HepG2 (cell line): ENCODE data around the gene TAS1R3. TPM values are rescaled to one million over a fixed set of nuclear protein-coding genes. Genes with fewer than 3 reads are reported as not detected.

Experiments used
- BORCS8-MEF2B ChIP-seq: sonication (generic); formaldehyde crosslinking; IDR thresholded peaks from 2 replicates; pipeline ENCODE4 v1.8.0; 2022; ENCODE audit warnings: mild to moderate bottlenecking, missing genetic modification reagents
- ELF4 ChIP-seq: sonication (generic); formaldehyde crosslinking; IDR thresholded peaks from 2 replicates; pipeline ENCODE4 v1.5.0; 2020; ENCODE audit warnings: missing genetic modification reagents, mild to moderate bottlenecking, moderate library complexity, borderline replicate concordance
- FOXO1 ChIP-seq: sonication (generic); formaldehyde crosslinking; IDR thresholded peaks from 2 replicates; pipeline ENCODE4 v1.4.0; 2020; ENCODE audit warnings: missing genetic modification reagents
- GABPB1 ChIP-seq: IDR thresholded peaks from 2 replicates; pipeline ENCODE4 v1.6.1; 2016; ENCODE audit warnings: mild to moderate bottlenecking, missing genetic modification reagents, moderate library complexity, missing compliant biosample characterization
- GZF1 ChIP-seq: sonication (generic); formaldehyde crosslinking; IDR thresholded peaks from 2 replicates; pipeline ENCODE4 v1.5.1; 2020; ENCODE audit warnings: mild to moderate bottlenecking, missing genetic modification reagents
- HDAC2 ChIP-seq: sonication (generic); formaldehyde crosslinking; IDR thresholded peaks from 2 replicates; pipeline ENCODE4 v1.4.0; 2020; ENCODE audit warnings: missing genetic modification reagents
- HNRNPLL ChIP-seq: fragments of 200-400 bp; formaldehyde crosslinking; IDR thresholded peaks from 2 replicates; pipeline ENCODE4 v1.6.1; 2017; ENCODE audit warnings: mild to moderate bottlenecking, low read depth, low read length; ENCODE audit not compliant: poor library complexity, severe bottlenecking
- ISL2 ChIP-seq: sonication (generic); formaldehyde crosslinking; IDR thresholded peaks from 2 replicates; pipeline ENCODE4 v1.5.0; 2020; ENCODE audit warnings: missing genetic modification reagents
- KLF11 ChIP-seq: IDR thresholded peaks from 2 replicates; pipeline ENCODE4 v1.6.1; 2016; ENCODE audit warnings: missing compliant biosample characterization
- MEF2D ChIP-seq: sonication (generic); formaldehyde crosslinking; IDR thresholded peaks from 2 replicates; pipeline ENCODE4 v1.5.1; 2020; ENCODE audit warnings: mild to moderate bottlenecking, missing genetic modification reagents
- NFKB2 ChIP-seq: sonication (generic); formaldehyde crosslinking; IDR thresholded peaks from 2 replicates; pipeline ENCODE4 v1.4.0; 2020; ENCODE audit warnings: missing genetic modification reagents, borderline replicate concordance
- NR2F2 ChIP-seq: IDR thresholded peaks from 2 replicates; pipeline ENCODE4 v1.6.1; 2012; ENCODE audit warnings: low read depth, inconsistent platforms, borderline replicate concordance
- PTBP1 ChIP-seq: fragments of 200-400 bp; formaldehyde crosslinking; IDR thresholded peaks from 2 replicates; pipeline ENCODE4 v1.6.1; 2018; ENCODE audit warnings: low read length, low read depth; ENCODE audit not compliant: poor library complexity, severe bottlenecking
- SALL1 ChIP-seq: sonication (generic); formaldehyde crosslinking; IDR thresholded peaks from 2 replicates; pipeline ENCODE4 v1.8.0; 2022; ENCODE audit warnings: mild to moderate bottlenecking, missing genetic modification reagents
- ZBTB3 ChIP-seq: sonication (generic); formaldehyde crosslinking; IDR thresholded peaks from 2 replicates; pipeline ENCODE4 v1.4.0; 2020; ENCODE audit warnings: low read depth, mild to moderate bottlenecking, moderate library complexity, missing genetic modification reagents, borderline replicate concordance
- ZBTB8A ChIP-seq: sonication (generic); formaldehyde crosslinking; IDR thresholded peaks from 2 replicates; pipeline ENCODE4 v1.4.0; 2020; ENCODE audit warnings: mild to moderate bottlenecking, low read depth, missing genetic modification reagents, borderline replicate concordance
- ZNF274 ChIP-seq: sonication (generic); formaldehyde crosslinking; IDR thresholded peaks from 2 replicates; pipeline ENCODE4 v1.5.1; 2020; ENCODE audit warnings: mild to moderate bottlenecking, missing genetic modification reagents
- ZNF30 ChIP-seq: sonication (generic); formaldehyde crosslinking; IDR thresholded peaks from 2 replicates; pipeline ENCODE4 v1.5.0; 2020; ENCODE audit warnings: mild to moderate bottlenecking, missing genetic modification reagents
- ZNF34 ChIP-seq: sonication (generic); formaldehyde crosslinking; IDR thresholded peaks from 2 replicates; pipeline ENCODE4 v1.4.0; 2020; ENCODE audit warnings: mild to moderate bottlenecking, missing genetic modification reagents, borderline replicate concordance
- ZNF607 ChIP-seq: sonication (generic); formaldehyde crosslinking; IDR thresholded peaks from 2 replicates; pipeline ENCODE4 v1.5.1; 2020; ENCODE audit warnings: missing genetic modification reagents, mild to moderate bottlenecking, borderline replicate concordance
- ZNF883 ChIP-seq: sonication (generic); formaldehyde crosslinking; IDR thresholded peaks from 2 replicates; pipeline ENCODE4 v1.5.1; 2020; ENCODE audit warnings: mild to moderate bottlenecking, missing genetic modification reagents; ENCODE audit errors: not compliant biosample characterization
- ZSCAN25 ChIP-seq: sonication (generic); formaldehyde crosslinking; IDR thresholded peaks from 2 replicates; pipeline ENCODE4 v1.8.0; 2022; ENCODE audit warnings: mild to moderate bottlenecking, missing genetic modification reagents
- polyA plus RNA-seq, 8 experiments: library from polyadenylated mRNA; depleted of rRNA in 3 of 8; stranded (reverse) in 7 of 8; unstranded in 1 of 8; fragments of >200 nt; fragmentation: Illumina TruSeq in 4 of 8; extraction: Trizol in 4 of 8; gene quantifications; 2 replicates each; pipeline versions ENCODE4 v1.2.1 to v1.2.3, GENCODE V29; 2011 to 2016; ENCODE audit warnings: low read depth in 4 of 8, missing spikeins in 1 of 8, mixed read lengths in 1 of 8; ENCODE audit not compliant: insufficient read depth in 1 of 8
- total RNA-seq, 5 experiments: library from RNA; depleted of rRNA; stranded (reverse); fragments of >200 nt; fragmentation: Illumina TruSeq; extraction: Trizol; gene quantifications; 2 replicates each; pipeline ENCODE4 v1.2.3, GENCODE V29; 2016; ENCODE audit warnings: low read depth in 1 of 5
- TF ChIP-seq, protein P1 (sequence below): sonication (generic); formaldehyde crosslinking; IDR thresholded peaks from 2 replicates; pipeline ENCODE4 v1.4.0; 2020; ENCODE audit warnings: missing genetic modification reagents
- TF ChIP-seq, protein P2 (sequence below): IDR thresholded peaks from 2 replicates; pipeline ENCODE4 v1.6.1; 2016; ENCODE audit warnings: missing biosample characterization, missing genetic modification reagents, low read depth
- TF ChIP-seq, protein P3 (sequence below): sonication (generic); formaldehyde crosslinking; IDR thresholded peaks from 2 replicates; pipeline ENCODE4 v1.4.0; 2020; ENCODE audit warnings: missing genetic modification reagents

The TAS1R3 gene
- total and polyA plus RNA-seq, 2 of the 13 experiments (the other 11 are each of a cell fraction or from before 2014, with no cell fraction given): 0.13 to 0.15 TPM

DNA sequence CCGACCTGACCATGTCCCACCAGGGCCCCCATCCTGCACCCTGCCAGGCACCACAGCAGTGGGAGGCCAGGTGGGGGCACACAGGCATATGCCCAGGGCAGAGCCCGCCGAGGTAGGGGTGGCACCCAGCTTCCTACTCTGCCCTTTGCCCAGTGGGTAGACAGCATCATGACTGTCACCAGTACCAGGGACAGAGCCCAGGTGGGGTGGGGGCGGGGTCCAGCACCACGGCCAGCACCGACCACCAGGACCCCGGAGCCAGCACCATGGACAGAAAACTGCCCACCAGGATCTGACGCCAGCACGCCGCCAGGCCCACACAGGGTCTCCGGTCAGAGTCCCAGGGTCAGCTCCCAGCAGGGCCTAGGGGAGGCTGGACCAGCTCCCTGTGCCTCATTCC, 3.8 kb downstream of the TAS1R3 start (continued):
- TF ChIP-seq ZNF883: peak; percentile 59
- TF ChIP-seq KLF11: peak; percentile 76; the same call in 1 of the 2 replicates
- 0 out of 2 replicates have a peak, but pooled peaks have one; percentile 40 for TF ChIP-seq HDAC2
- no peak for TF ChIP-seq ZNF30
- TF ChIP-seq, protein P1, sequence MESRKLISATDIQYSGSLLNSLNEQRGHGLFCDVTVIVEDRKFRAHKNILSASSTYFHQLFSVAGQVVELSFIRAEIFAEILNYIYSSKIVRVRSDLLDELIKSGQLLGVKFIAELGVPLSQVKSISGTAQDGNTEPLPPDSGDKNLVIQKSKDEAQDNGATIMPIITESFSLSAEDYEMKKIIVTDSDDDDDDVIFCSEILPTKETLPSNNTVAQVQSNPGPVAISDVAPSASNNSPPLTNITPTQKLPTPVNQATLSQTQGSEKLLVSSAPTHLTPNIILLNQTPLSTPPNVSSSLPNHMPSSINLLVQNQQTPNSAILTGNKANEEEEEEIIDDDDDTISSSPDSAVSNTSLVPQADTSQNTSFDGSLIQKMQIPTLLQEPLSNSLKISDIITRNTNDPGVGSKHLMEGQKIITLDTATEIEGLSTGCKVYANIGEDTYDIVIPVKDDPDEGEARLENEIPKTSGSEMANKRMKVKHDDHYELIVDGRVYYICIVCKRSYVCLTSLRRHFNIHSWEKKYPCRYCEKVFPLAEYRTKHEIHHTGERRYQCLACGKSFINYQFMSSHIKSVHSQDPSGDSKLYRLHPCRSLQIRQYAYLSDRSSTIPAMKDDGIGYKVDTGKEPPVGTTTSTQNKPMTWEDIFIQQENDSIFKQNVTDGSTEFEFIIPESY: no peak
- TF ChIP-seq PTBP1: no peak
- peak; percentile 78; the same call in 1 of the 2 replicates for TF ChIP-seq MEF2D (CRISPR knock-in tag)
- peak; percentile 40; the same call in 1 of the 2 replicates for TF ChIP-seq ELF4 (CRISPR knock-in tag)
- TF ChIP-seq ZNF34: no peak
- TF ChIP-seq SALL1 (CRISPR knock-in tag): peak; percentile 88
- TF ChIP-seq HNRNPLL: no peak
- TF ChIP-seq, protein P2, sequence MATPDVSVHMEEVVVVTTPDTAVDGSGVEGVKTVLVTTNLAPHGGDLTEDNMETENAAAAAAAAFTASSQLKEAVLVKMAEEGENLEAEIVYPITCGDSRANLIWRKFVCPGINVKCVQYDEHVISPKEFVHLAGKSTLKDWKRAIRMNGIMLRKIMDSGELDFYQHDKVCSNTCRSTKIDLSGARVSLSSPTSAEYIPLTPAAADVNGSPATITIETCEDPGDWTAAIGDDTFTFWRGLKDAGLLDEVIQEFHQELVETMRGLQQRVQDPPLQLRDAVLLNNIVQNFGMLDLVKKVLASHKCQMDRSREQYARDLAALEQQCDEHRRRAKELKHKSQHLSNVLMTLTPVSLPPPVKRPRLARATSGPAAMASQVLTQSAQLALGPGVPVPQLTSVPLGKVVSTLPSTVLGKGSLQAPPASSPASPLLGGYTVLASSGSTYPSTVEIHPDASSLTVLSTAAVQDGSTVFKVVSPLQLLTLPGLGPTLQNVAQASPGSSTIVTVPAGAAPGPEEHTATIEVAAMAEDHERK (CRISPR knock-in tag): no peak
- 0 out of 2 replicates have a peak, but pooled peaks have one; percentile 27 for TF ChIP-seq ZBTB3 (CRISPR knock-in tag)
- TF ChIP-seq NFKB2 (CRISPR knock-in tag): peak; percentile 68; the same call in 1 of the 2 replicates
- TF ChIP-seq ZBTB8A (CRISPR knock-in tag): no peak
- 0 out of 2 replicates have a peak, but pooled peaks have one; percentile 33 for TF ChIP-seq ISL2 (CRISPR knock-in tag)
- TF ChIP-seq GZF1 (CRISPR knock-in tag): peak; percentile 79
- TF ChIP-seq, protein P3, sequence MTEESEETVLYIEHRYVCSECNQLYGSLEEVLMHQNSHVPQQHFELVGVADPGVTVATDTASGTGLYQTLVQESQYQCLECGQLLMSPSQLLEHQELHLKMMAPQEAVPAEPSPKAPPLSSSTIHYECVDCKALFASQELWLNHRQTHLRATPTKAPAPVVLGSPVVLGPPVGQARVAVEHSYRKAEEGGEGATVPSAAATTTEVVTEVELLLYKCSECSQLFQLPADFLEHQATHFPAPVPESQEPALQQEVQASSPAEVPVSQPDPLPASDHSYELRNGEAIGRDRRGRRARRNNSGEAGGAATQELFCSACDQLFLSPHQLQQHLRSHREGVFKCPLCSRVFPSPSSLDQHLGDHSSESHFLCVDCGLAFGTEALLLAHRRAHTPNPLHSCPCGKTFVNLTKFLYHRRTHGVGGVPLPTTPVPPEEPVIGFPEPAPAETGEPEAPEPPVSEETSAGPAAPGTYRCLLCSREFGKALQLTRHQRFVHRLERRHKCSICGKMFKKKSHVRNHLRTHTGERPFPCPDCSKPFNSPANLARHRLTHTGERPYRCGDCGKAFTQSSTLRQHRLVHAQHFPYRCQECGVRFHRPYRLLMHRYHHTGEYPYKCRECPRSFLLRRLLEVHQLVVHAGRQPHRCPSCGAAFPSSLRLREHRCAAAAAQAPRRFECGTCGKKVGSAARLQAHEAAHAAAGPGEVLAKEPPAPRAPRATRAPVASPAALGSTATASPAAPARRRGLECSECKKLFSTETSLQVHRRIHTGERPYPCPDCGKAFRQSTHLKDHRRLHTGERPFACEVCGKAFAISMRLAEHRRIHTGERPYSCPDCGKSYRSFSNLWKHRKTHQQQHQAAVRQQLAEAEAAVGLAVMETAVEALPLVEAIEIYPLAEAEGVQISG (CRISPR knock-in tag): 0 out of 2 replicates have a peak, but pooled peaks have one; percentile 29
- peak; percentile 83 for TF ChIP-seq ZNF607
- TF ChIP-seq ZNF274 (CRISPR knock-in tag): peak; percentile 47; the same call in 1 of the 2 replicates
- TF ChIP-seq FOXO1 (CRISPR knock-in tag): peak; percentile 57; the same call in 1 of the 2 replicates
- peak; percentile 78 for TF ChIP-seq BORCS8-MEF2B
- no peak for TF ChIP-seq NR2F2
- TF ChIP-seq GABPB1 (CRISPR knock-in tag): peak; percentile 42; the same call in 1 of the 2 replicates
- TF ChIP-seq ZSCAN25 (CRISPR knock-in tag): 0 out of 2 replicates have a peak, but pooled peaks have one; percentile 27
